NCI-H1694 treated with DMSO at 0.1 percent for 48 hours (cell line): ENCODE data around the gene HYAL4.
A peak's percentile ranks its signal among the peaks of the same experiment; 100 is the strongest.
"Not testable (repeated sequence)": the region's sequence is repeated elsewhere in the genome, so short reads cannot be mapped to it uniquely, and the experiment has no call there.

Source experiments
- DNase-seq: peaks from one replicate; lab custom pipeline; 2025; lab: John Stamatoyannopoulos, UW

The HYAL4 gene

GRCh38 chr7:123844712-123845219, at the start of gene HYAL4:
Gene HYAL4, plus strand, starts transcription at chr7:123845169. Its CDS starts 23,105 bp downstream, at chr7:123868274.
- DNase-seq = no peak

DNA sequence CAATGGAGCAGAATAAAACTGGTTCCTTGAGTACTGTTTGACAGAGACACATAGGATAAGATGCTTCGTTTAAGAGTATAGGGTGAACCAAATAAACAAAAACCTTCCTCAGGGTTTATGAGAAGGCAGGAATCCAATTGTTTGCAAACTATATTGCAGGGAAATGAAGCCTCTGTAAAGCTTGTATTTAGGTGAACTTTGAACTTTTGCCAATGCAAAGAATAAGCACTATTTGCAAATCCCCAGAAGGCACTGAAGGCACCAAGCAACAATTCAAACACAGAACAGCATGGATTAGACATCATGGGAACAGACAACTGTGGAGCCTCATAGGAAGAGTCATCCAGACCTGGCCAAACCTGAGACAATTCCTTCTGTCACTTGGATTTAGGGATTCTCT, 49.1 kb upstream of the HYAL4 start:
- DNase-seq = no peak

- DNase-seq = no peak
Measured at GRCh38 chr7:123796568-123796967, 48.4 kb upstream of the HYAL4 start.

- DNase-seq = peak; percentile 67
Measured at GRCh38 chr7:123797673-123798531, 47.1 kb upstream of the HYAL4 start.

DNA sequence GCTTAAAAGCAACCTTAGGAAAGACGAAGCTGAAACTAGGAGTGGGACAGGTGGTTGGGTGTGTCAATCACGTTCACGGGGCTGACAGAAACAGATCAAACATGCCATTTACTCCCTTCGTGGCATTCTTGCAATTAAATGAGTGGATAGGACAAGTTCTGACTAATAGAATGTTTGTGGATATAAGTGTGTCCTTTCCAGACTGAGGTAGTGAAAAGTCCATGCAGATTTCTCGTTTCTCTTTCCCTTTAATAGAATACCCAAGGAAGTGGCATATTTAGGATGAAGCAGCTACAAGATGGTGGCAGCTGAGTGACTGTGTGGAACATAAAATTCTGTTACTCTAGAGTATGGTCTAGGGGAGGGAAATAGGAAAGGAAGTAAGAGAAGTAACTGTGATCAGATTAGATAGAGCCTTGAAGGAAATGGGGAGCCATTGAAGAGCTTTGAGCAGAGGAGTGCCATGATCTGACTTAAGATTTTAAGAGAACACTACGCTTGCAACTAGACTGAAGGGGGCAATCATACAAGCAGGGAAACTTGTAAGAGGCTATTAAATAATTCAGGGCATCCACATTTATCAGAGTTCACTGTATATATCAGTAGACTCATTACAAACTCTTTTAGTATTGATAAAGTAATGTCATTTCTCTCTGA, 46.3 kb upstream of the HYAL4 start:
- no peak for DNase-seq

DNA sequence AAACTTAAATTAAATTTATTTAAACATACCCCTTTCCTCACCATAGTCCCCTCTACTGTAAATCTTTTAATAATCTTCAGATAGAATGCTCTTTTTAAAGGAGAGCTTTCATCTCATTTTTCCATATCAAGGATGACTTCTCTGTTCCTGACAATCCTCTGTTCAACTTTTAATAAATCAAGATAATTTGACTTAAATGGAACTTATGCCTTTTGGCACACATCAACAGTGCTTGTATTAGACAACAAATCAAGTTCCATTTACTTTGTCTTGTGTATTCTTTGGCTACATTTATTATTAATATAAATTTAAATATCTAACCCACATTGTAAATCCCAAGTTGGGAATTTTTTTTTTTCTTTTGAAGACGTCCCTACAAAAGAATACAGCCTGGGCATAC, 42.7 kb upstream of the HYAL4 start:
- no peak for DNase-seq

DNA sequence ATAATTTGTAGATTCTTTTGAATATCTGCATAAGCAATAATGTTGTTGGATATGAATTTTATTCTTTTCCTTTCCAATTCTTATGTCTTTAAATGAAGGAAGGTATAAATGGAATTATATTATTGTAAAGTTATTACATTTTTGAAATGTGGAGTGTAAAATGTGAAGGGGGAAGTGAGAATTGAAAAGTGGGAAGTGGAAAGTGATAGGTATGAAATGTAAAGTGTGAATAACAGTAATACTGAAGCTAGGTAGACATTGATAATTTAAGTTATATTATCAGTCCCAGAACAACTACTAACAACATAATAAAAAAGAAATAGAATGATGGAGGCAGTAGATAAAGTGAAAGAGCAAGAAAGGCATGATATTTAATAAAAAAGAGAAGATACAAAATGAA, 39.7 kb upstream of the HYAL4 start:
- no peak for DNase-seq

GRCh38 chr7:123809471-123809870, 35.5 kb upstream of the HYAL4 start:
- no peak for DNase-seq

DNA sequence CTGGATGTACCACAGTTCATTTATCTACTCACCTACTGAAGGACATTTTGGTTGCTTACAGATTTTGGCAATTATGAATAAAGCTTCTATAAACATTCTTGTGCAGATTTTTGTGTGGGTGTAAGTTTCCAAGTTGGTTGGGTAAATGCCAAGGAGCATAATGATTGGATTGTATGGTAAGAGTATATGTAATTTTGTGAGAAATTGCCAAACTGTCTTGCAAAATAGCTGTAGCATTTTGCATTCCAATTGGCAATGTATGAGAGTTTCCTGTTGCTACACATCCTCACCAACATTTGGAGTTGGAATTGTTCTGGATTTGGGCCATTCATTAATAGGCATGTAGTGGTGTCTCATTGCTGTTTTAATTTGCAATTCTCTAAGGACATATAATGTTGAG, 33.9 kb upstream of the HYAL4 start:
- DNase-seq = no peak

DNA sequence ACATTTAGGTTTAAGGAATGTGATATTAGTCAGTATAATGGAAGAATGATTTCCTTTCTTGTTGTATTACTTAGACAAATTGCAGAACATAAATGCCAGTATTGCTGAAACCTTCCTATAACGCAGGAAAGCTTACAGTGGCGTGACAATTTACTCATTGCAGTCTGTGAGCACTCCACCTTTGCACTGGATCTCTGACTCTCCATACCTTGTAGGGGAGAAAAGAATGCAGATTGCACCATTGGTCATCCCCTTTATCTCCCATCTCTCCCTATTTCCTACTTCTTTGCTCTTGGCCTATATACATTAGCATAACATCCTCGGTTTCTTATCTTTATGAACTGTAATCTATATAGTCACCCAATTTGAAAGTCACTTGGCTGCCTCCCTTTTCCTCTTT, 28.1 kb upstream of the HYAL4 start:
- no peak for DNase-seq

DNA sequence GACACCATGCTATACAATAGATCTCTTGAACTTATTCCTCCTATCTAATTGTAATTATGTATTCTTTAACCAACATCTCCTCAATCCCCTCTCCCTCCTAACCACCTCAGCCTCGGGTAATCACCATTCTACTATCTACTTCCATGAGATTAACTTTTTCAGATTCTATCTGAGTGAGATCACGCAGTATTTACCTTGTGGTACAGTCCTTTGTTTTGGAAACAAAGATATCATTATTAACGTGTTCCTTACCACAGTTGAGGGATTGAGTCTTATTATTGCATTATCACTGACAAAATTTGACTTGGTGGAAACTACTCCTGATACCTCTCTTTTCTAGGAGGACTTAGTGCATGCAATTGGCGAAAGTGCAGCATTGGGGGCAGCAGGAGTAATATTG, 26.0 kb upstream of the HYAL4 start:
- no peak for DNase-seq

DNA sequence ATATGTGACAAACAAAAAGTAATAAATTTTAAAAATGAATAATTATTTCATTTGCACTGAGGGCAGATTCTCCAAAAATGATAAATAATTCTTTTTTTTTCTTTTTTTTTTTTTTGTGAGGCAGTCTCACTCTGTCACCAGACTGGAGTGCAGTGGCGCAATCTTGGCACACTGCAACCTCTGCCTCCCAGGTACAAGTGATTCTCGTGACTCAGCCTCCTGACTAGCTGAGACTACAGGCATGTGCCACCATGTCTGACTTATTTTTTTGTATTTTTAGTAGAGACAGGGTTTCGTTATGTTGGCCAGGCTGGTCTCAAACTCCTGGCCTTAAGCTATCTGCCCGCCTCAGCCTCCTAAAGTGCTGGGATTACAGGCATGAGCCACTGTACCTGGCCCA, 25.2 kb upstream of the HYAL4 start:
- DNase-seq = not testable (repeated sequence)

GRCh38 chr7:123820864-123821263, 24.1 kb upstream of the HYAL4 start:
- no peak for DNase-seq

- DNase-seq = no peak
Measured at GRCh38 chr7:123821320-123821719, 23.6 kb upstream of the HYAL4 start.

DNA sequence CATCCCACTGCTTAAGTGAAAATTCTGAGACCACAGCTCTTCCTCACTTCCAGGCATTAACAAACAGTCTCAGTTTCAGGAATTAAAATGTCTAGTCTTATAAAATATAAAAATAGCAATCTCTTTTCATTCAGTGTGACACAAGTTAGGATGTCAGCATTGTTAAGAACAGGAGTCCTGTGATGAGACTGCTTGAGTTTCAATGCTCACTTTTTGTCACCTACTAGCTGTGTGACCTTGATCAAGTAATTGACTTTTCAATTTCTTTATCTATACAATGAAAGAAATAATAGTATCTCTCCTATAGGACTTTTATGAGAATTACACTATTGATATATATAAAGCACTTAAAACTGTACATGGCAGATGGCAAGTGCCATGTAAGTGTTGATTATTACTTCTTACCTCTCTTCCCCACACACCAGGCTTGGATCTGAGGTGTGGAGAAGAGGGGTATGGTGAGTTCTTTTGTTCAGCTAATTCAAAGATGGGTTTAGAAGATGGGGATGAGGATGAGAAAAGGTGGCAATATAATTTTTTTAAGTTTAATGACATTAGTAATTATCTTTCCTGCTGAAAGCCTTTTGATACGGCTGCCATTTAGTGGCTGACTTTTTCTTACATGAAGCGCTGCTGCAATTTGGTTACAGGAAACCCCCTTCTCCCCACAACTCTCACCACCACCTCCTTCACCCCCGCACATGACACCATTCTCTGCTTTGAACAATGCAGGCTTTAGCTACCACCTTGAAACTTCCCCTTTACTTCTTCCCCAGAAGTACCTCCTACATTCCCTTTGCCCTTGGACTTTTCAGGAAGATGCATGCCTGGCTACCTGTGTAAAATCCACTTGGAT, 20.8 kb upstream of the HYAL4 start:
- DNase-seq = no peak

GRCh38 chr7:123824754-123825067, 20.3 kb upstream of the HYAL4 start:
- no peak for DNase-seq

GRCh38 chr7:123828805-123829204, 16.2 kb upstream of the HYAL4 start:
- DNase-seq = no peak

DNA sequence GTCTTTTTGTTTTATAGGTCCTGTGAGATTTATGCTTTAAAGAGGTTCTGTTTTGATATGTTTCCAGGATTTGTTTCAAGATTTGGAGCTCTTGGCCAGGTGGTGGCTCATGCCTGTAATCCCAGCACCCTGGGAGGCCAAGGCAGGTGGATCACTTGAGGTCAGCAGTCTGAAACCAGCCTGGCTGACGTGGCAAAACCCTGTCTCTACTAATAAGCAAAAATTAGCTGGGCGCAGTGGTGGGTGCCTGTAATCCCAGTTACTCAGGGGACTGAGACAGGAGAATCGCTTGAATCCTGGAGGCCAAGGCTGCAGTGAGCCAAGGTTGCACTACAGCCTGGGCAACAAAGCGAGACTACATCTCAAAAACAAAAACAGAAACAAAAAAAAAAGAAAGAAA, 8.3 kb upstream of the HYAL4 start:
- no peak for DNase-seq

DNA sequence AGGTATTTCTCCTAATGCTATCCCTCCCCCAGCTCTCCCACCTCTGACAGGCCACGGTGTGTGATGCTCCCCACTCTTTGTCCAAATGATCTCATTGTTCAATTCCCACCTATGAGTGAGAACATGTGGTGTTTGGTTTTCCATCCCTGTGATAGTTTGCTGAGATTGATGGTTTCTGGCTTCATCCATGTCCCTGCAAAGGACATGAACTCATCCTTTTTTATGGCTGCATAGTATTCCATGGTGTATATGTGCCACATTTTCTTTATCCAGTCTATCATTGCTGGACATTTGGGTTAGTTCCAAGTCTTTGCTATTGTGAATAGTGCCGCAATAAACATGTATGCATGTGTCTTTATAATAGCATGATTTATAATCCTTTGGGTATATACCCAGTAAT, 5.9 kb upstream of the HYAL4 start:
- not testable (repeated sequence) for DNase-seq

DNA sequence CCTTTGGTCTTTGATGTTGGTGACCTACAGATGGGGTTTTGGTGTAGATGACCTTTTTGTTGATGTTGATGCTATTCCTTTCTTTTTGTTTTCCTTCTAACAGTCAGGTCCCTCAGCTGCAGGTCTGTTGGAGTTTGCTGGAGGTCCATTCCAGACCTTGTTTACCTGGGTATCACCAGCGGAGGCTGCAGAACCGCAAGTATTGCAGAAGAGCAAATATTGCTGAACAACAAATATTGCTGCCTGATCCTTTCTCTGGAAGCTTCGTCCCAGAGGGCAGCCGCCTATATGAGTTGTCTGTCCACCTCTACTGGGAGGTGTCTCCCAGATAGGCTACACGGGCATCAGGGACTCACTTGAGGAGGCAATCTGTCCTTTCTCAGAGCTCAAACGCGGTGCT, 827 bp upstream of the HYAL4 start:
- not testable (repeated sequence) for DNase-seq

DNA sequence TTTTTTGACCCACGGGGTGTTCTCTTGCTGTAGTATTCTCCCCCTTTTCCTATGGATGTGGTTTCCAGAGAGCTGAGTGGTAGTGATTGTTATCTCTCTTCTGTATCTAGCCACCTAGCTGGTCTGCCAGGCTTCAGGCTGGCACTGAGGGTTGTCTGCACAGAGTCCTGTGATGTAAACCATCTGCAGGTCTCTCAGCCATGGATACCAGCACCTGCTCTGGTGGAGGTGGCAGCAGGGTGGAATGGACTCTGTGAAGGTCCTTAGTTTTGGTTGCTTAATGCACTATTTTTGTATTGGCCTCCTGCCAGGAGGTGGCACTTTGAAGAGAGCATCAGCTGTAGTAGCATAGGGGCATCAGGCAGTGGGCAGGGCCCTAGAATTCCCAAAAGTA, 851 bp downstream of the HYAL4 start:
- DNase-seq = no peak

DNA sequence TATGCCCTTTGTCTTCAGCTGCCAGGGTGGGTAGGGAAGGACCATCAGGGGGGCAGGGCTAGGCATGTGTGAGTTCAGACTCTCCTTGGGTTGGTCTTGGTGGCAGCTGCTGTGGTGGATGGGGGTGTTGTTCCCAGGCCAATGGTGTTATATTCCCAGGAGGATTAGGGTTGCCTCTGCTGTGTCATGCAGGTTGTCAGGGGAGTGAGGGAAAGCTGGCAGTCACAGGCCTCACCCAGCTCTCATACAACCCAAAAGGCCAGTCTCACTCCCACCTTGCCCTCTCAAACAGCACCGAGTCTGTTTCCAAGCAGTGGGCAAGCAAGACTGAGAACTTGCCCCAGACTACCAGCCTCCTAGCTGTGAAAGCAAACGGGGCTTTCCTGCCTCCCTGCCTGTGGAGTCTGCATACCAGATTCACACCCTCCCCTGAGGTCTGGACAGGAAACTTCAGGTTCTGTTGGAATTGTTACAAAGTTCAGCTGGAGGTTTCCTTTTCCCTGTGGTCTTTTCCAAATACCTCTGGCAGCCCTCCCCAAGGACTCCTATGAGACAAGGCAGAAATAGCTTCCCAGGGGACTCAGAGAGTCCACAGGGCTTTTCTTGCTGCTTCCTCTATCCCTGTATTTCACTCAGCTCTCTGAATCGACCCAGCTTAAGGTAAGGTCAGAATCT, 1.4 kb downstream of the HYAL4 start:
- no peak for DNase-seq
